ENCODE data around the gene INSYN2B. TPM values are rescaled to one million over a fixed set of nuclear protein-coding genes. Genes with fewer than 3 reads are reported as not detected.
"Not testable (repeated sequence)": the region's sequence is repeated elsewhere in the genome, so short reads cannot be mapped to it uniquely, and the experiment has no call there.

The INSYN2B gene
- total RNA-seq, 1 experiment from 2014 or later, result not detected

DNA sequence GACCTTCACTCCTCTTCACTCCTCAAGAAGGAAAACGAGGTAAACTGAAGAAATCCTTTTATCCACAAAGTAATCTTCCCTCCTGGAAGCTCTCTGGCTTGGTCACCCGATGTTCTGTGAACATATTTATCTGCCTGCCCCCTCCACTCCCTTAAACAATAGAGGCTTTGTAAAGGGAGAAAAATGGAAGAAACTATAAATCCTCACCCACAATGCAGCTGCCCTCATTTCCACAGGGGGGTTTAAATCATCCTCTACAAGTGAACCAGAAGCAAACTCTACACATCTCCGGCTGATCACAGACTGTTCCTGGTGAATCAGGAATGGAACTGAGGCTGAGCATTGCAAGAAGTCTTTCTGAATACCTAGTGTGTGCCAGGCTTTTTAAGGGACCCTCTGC, 7.2 kb downstream of the INSYN2B start:
- DNase-seq (ENCODE audit: low spot score), result no peak

DNA sequence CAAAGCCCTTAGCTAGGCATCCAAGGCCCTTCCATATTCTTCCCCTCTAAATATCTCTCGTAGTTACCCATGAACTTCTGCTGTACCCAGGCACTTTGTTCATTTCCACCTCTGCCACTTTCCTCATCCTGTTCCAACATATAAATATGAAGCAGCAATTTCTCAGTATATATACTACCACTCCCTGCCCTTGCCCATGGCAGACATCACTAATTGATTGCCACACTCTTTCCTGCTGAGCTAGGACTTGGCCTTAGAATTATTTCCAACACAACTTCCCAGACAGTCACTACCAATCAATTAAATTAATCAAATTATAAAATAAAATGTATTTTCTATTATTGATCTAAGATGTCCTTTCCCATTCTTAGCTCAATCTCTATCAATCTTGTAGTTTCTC, 8.5 kb downstream of the INSYN2B start:
- no peak for DNase-seq (ENCODE audit: low spot score)

DNA sequence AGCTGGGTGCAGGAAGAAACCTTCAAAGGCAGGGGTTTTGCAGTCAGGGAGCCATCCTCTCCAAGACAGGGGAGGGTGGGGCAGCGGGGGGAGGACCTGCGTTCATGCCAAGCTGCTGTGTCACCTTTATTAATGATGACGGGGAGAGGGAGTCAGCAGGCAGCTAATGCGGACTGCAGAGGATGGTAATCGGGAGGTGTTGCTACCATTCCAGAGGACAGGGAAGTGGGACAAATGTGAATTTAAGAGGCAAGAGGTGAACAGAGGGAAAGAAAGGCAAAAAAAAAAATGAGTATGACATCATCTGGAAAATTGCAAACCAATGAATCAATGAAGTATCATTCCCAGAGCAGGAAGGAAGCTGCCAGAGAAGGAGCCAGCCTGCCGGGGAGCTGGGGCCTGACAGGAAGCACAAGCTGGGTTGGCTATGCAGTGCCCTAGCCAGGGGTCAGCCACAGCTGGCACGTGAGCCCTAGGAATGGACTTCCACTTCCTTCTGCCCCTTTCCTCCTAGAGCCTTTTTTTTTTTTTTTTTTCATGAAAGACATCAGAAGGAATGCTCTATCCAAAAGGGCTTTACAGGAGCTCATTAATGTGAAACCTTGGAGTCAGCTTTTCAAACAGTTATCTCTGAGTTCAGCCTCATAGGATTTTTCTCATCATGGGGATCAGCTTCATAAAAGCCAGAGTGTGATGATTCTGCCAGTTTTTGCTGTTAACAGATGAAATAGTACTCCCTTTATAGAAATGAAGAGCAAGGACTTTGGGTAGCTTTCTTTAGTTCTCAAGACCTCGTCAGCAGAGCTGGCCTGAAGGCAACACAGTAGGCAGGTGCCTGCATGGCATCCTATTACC, 9.2 kb downstream of the INSYN2B start:
- peak; percentile 35 for DNase-seq (ENCODE audit: low spot score)

DNA sequence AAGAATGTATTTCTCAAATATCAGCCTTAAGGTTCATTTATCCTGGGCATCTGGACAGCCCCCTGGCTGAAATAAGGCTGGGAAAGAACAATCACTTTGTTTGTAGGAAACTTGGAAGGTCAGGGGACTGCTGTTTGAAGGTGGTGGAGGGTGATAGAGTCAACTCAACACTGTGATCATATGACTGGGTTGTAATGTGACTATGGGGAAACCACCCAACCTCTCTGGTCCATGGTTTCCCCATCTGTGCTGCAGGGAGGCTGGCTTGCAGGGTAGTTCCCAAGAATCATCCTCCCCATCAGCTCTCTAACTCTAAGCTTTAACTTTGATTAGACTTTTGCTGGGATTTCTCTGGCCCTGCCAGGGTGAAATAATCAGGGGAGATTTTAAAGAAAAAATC, 10.0 kb downstream of the INSYN2B start:
- no peak for DNase-seq (ENCODE audit: low spot score)

DNA sequence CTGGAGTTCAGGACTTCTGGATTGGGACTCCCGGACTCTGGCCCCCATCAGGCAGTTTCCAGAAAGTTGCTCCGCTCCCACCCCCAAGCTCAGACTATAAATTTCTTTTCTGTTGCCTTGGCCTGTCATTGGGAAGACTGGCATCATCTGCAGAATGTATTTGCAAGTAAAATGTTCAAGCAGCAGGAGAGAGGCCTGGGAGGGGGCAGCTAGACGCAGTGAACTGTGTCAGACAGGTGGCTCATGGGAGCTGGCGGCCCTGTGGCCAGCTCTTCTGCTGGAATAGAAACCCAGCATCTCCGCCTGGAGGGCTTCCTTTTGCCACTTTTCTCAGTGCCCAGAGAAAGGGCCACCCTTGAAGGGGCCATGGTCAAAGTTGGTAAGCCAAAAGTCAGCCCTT, 16.0 kb downstream of the INSYN2B start:
- no peak for DNase-seq (ENCODE audit: low spot score)

- DNase-seq (ENCODE audit: low spot score), result no peak
Measured at GRCh38 chr5:169960659-169961058, 19.6 kb downstream of the INSYN2B start.

GRCh38 chr5:169958278-169958677, 22.0 kb downstream of the INSYN2B start:
- no peak for DNase-seq (ENCODE audit: low spot score)

GRCh38 chr5:169956756-169957155, 23.5 kb downstream of the INSYN2B start:
- no peak for DNase-seq (ENCODE audit: low spot score)

DNA sequence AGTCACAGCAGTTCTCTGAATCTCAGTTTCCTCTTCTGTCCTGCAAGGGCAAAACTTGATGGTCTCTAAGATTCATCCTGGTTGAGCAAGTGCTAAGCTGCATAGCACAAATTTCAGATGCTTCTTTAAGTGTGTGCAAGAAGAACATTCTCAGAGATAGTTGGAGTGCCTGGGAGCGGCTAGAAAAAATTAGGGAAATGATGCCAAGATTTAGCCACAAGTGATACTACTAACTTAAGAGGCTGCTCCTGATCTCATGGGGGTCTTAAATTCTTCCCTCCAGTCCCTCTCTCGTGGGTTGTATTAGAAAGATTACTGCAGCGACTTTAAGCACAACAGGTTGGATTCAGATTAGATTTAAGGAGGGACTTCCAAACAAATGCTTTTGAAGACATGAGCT, 24.2 kb downstream of the INSYN2B start:
- no peak for DNase-seq (ENCODE audit: low spot score)

DNA sequence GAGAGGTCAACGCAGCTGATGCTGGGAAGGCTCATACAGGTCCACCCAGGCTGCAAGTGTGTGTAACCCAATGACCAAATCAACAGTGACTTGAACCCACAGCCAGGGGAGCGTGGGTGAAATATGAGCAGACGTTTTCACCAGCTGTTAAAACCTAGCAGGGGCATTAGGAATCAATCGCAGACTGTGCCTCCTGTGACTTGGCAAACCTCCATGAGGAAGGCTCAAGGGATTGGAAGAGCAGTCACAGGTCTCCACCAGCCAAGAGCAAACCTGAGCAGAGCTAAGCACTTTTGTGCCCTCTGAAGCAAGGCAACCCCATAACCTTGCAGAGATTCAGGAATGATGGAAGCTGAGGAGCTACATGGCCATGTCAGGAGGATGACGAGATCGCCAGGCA, 25.5 kb downstream of the INSYN2B start:
- DNase-seq (ENCODE audit: low spot score), result no peak

DNA sequence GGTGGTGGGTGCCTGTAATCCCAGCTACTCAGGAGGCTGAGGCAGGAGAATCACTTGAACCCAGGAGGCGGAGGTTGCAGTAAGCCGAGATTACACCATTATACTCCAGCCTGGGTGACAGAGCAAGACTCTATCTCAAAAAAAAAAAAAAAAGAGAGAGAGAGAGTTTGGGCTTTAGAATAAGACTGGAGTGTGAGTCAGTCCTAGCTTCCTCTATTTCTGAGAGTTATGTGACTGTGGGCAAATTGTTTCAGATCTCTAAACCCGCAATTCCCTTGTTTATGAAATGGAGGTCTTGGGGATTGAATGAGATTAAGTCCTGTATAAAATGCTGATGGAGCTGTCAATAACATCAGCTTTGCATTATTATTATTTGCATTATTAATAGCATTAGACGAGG, 27.1 kb downstream of the INSYN2B start:
- not testable (repeated sequence) for DNase-seq (ENCODE audit: low spot score)

- no peak for DNase-seq (ENCODE audit: low spot score)
Measured at GRCh38 chr5:169950333-169950732, 30.0 kb downstream of the INSYN2B start.

- DNase-seq (ENCODE audit: low spot score), result no peak
Measured at GRCh38 chr5:169946743-169947295, 33.5 kb downstream of the INSYN2B start.

- DNase-seq (ENCODE audit: low spot score), result no peak
Measured at GRCh38 chr5:169945831-169946261, 34.4 kb downstream of the INSYN2B start.

DNA sequence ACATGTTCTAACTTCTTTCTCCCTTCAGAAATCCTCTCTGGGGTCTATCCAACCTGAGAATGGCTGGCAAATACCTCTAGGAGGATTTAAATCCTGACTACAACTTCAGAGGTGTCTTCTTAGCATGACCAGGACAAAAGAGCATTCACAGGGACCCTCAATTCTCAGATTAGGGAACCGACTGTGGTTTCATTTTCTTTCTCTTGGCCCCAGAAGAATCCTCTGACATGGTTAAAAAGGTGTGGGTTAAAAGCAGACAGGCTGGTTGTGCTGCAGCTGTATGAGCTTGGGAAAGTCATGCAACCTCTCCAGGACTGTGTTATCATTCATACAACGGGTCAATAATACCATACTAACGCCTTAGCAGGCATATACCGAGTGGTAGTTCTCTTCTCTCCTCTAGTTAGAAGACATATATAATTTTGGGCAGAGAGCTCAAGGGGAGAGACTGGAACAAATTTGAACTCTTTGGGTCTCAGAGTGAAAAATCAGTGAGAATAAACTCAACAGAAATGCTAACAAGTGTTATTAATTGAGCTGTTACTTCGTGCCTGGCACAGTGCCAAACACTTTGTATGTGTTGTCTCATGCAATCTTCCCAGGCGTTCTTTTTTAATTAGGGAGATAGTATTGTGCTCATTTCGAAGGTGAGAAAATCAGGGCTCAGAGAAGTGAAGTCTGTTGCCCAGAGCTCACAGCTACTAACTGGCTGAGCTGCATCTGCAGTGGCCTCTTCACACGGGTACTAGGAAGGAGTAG, 35.2 kb downstream of the INSYN2B start:
- no peak for DNase-seq (ENCODE audit: low spot score)

GRCh38 chr5:169944115-169944514, 36.2 kb downstream of the INSYN2B start:
- no peak for DNase-seq (ENCODE audit: low spot score)

- DNase-seq (ENCODE audit: low spot score), result no peak
Measured at GRCh38 chr5:169943026-169943425, 37.3 kb downstream of the INSYN2B start.

- DNase-seq (ENCODE audit: low spot score), result no peak
Measured at GRCh38 chr5:169942181-169942580, 38.1 kb downstream of the INSYN2B start.

GRCh38 chr5:169941542-169941941, 38.8 kb downstream of the INSYN2B start:
- DNase-seq (ENCODE audit: low spot score), result no peak

- DNase-seq (ENCODE audit: low spot score), result no peak
Measured at GRCh38 chr5:169939731-169940130, 40.6 kb downstream of the INSYN2B start.

DNA sequence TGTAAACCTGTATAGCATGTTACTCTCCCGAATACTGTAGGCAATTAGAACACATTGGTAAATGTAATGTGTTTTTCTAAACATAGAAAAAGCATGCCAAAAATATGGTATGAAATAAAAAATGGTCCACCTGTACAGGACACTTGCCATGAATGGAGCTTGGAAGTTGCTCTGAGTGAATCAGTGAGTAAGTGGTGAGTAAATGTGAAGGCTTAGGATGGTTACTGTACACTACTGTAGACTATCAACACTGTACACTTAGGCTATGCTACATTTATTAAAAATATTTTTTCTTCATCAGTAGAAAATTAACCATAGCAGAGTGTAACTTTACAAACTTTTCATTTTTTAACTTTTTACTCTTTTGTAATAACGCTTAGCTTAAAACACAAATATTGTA, 41.9 kb downstream of the INSYN2B start:
- no peak for DNase-seq (ENCODE audit: low spot score)

DNA sequence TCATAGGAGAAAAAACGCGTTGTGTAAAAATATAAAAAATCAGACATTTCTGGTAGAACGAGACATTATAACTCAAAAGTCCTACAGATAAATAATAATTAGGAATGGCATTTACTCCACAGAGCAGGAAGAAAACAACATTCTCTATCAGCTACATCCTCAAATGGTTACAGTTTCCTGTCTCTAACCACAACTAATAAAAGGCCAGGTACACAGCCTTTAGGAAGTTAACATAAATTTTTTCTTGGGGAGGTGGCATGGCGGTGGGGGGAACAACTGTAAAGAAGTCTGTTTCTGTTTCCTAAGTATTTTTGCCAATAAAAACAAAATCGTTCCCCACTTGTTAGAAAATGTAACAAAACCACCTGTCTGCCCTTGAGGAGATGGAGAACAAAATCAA, 44.5 kb downstream of the INSYN2B start:
- no peak for DNase-seq (ENCODE audit: low spot score)

GRCh38 chr5:169934990-169935389, 45.3 kb downstream of the INSYN2B start:
- no peak for DNase-seq (ENCODE audit: low spot score)
